ENCODE measurements around the gene SLC34A1.

The SLC34A1 gene

DNA sequence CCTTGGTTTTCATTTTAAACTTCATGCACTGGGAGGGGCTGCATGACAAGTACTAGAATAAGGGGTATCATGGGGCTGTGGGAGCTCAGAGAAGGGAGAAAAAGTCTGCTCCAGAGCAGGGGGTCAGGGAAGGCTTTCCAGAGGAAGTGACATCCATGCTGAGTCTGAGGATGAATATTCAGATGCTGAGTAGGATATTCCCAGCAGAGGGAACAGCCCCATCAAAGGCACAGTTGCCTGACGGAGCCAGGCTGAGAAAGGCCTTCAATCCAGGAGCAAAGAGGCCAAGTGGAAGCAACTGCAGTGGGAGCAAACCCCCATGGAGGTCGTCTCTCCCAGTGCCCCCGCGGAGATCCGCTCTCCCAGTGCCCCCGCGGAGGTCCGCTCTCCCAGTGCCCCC lies 11.8 kb downstream of the SLC34A1 start:
- no peaks in the 10 kb centered on the region for H3K9me2 ChIP-seq (replicated peaks; ENCODE audit: insufficient read depth, low read length)
- no peak overlapping the region for H2AFZ ChIP-seq (ENCODE audit: low read length)
- no peak for DNase-seq
- no peaks in the 10 kb centered on the region for H3F3A ChIP-seq (ENCODE audit: insufficient read depth, low read length)
- peaks cover 27% of the 10 kb centered on the region for H3K27me3 ChIP-seq (replicated peaks; ENCODE audit: insufficient read depth, low read length)
- no peaks in the 10 kb centered on the region for H3K9me3 ChIP-seq (replicated peaks; ENCODE audit: insufficient read depth, low read length)
- H3K27ac ChIP-seq (ENCODE audit: low read length): no peak overlapping the region
- H3K36me3 ChIP-seq (replicated peaks; ENCODE audit: insufficient read depth, low read length): no peaks in the 10 kb centered on the region
- H3K4me2 ChIP-seq (ENCODE audit: low read depth, low read length): no peak overlapping the region
- H3K4me1 ChIP-seq (ENCODE audit: low read length): no peaks in the 10 kb centered on the region
- TF ChIP-seq EZH2 (optimal IDR thresholded peaks at IDR 0.05; ENCODE audit: low read depth, low read length): no peak
- TF ChIP-seq, protein P1, sequence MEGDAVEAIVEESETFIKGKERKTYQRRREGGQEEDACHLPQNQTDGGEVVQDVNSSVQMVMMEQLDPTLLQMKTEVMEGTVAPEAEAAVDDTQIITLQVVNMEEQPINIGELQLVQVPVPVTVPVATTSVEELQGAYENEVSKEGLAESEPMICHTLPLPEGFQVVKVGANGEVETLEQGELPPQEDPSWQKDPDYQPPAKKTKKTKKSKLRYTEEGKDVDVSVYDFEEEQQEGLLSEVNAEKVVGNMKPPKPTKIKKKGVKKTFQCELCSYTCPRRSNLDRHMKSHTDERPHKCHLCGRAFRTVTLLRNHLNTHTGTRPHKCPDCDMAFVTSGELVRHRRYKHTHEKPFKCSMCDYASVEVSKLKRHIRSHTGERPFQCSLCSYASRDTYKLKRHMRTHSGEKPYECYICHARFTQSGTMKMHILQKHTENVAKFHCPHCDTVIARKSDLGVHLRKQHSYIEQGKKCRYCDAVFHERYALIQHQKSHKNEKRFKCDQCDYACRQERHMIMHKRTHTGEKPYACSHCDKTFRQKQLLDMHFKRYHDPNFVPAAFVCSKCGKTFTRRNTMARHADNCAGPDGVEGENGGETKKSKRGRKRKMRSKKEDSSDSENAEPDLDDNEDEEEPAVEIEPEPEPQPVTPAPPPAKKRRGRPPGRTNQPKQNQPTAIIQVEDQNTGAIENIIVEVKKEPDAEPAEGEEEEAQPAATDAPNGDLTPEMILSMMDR (IDR thresholded peaks at IDR 0.05; ENCODE audit: low read length): no peak
- TF ChIP-seq EZH2phosphoT487 (IDR thresholded peaks at IDR 0.05; ENCODE audit: low read length): no peak
- no peak overlapping the region for H3K4me3 ChIP-seq (ENCODE audit: low read length)
- no peaks in the 10 kb centered on the region for H3K79me2 ChIP-seq (ENCODE audit: low read length)
- no peaks in the 10 kb centered on the region for H4K20me1 ChIP-seq (ENCODE audit: insufficient read depth, low read length)
- H3K9ac ChIP-seq (ENCODE audit: low read length): no peak overlapping the region

DNA sequence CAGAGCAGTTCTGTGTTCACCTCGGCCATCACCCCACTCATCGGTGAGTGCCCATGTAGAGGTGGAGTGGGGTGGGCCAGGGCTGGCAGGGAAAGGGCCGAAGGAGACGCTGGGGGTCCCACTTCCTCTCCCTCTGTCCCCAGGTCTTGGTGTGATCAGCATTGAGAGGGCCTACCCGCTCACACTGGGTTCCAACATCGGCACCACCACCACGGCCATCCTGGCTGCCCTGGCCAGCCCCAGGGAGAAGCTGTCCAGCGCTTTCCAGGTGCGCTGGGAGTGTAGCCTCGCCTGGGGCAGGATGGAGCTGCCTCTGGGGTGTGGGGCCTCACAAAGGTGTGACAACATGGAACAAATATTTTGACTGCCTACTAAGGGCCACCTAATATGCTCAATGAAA lies 12.6 kb downstream of the SLC34A1 start:
- no peaks in the 10 kb centered on the region for H3K9me2 ChIP-seq (replicated peaks; ENCODE audit: insufficient read depth, low read length)
- TF ChIP-seq EZH2 (optimal IDR thresholded peaks at IDR 0.05; ENCODE audit: low read depth, low read length) (no peak), EZH2phosphoT487 (IDR thresholded peaks at IDR 0.05; ENCODE audit: low read length) (no peak)
- TF ChIP-seq, protein P1 (IDR thresholded peaks at IDR 0.05; ENCODE audit: low read length): no peak
- H3K27ac ChIP-seq (ENCODE audit: low read length): no peak overlapping the region
- no peaks in the 10 kb centered on the region for H3K4me1 ChIP-seq (ENCODE audit: low read length)
- no peaks in the 10 kb centered on the region for H3K9me3 ChIP-seq (replicated peaks; ENCODE audit: insufficient read depth, low read length)
- H3K36me3 ChIP-seq (replicated peaks; ENCODE audit: insufficient read depth, low read length): no peaks in the 10 kb centered on the region
- H3K4me3 ChIP-seq (ENCODE audit: low read length): no peak overlapping the region
- H4K20me1 ChIP-seq (ENCODE audit: insufficient read depth, low read length): no peaks in the 10 kb centered on the region
- no peak overlapping the region for H2AFZ ChIP-seq (ENCODE audit: low read length)
- no peak overlapping the region for H3K9ac ChIP-seq (ENCODE audit: low read length)
- H3K79me2 ChIP-seq (ENCODE audit: low read length): no peaks in the 10 kb centered on the region
- H3F3A ChIP-seq (ENCODE audit: insufficient read depth, low read length): no peaks in the 10 kb centered on the region
- peaks cover 35% of the 10 kb centered on the region for H3K27me3 ChIP-seq (replicated peaks; ENCODE audit: insufficient read depth, low read length)
- DNase-seq: no peak
- H3K4me2 ChIP-seq (ENCODE audit: low read depth, low read length): no peak overlapping the region

DNA sequence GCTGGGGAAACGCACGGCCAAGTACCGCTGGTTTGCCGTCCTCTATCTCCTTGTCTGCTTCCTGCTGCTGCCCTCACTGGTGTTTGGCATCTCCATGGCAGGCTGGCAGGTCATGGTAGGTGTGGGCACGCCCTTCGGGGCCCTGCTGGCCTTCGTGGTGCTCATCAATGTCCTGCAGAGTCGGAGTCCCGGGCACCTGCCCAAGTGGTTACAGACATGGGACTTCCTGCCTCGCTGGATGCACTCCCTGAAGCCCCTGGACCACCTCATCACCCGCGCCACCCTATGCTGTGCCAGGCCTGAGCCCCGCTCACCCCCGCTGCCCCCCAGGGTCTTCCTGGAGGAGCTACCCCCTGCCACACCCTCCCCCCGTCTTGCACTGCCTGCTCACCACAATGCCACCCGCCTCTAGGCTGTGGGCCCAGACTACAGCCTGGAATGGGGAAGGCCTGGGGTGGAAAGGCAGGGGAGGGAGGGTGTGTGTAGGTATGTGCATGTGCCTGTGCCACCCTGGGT lies 13.7 kb downstream of the SLC34A1 start:
- Histone ChIP-seq H3K27ac (ENCODE audit: low read length) (no peak overlapping the region), H3K9me2 (replicated peaks; ENCODE audit: insufficient read depth, low read length) (no peaks in the 10 kb centered on the region), H4K20me1 (ENCODE audit: insufficient read depth, low read length) (no peaks in the 10 kb centered on the region), H3F3A (ENCODE audit: insufficient read depth, low read length) (peaks cover 1% of the 10 kb centered on the region; the same call in 1 of the 2 replicates), H3K9me3 (replicated peaks; ENCODE audit: insufficient read depth, low read length) (no peaks in the 10 kb centered on the region), H3K79me2 (ENCODE audit: low read length) (no peaks in the 10 kb centered on the region), H3K4me1 (ENCODE audit: low read length) (peaks cover 3% of the 10 kb centered on the region; the same call in 1 of the 2 replicates), H2AFZ (ENCODE audit: low read length) (no peak overlapping the region), H3K4me2 (ENCODE audit: low read depth, low read length) (no peak overlapping the region), H3K4me3 (ENCODE audit: low read length) (no peak overlapping the region), H3K27me3 (replicated peaks; ENCODE audit: insufficient read depth, low read length) (peaks cover 46% of the 10 kb centered on the region), H3K9ac (ENCODE audit: low read length) (no peak overlapping the region), H3K36me3 (replicated peaks; ENCODE audit: insufficient read depth, low read length) (no peaks in the 10 kb centered on the region)
- no peak for DNase-seq
- TF ChIP-seq, protein P1 (IDR thresholded peaks at IDR 0.05; ENCODE audit: low read length): no peak
- TF ChIP-seq EZH2phosphoT487 (IDR thresholded peaks at IDR 0.05; ENCODE audit: low read length) (no peak), EZH2 (optimal IDR thresholded peaks at IDR 0.05; ENCODE audit: low read depth, low read length) (no peak)

Measured in MM.1S (cell line).